Liver (tissue), 3 donors: ENCODE results near the gene KATNAL1.

Experiments
- ATF3 ChIP-seq: IDR thresholded peaks from 2 replicates; pipeline ENCODE4 v1.6.1; 2016; ENCODE audit warnings: antibody characterized with exemption
- CTCF ChIP-seq: fragments of 150-350 bp; IDR thresholded peaks from 2 replicates; pipeline ENCODE4 v1.5.1; 2017; ENCODE audit warnings: improper control_type of control experiment, low read depth, low read length; ENCODE audit not compliant: missing input control
- FOXA2 ChIP-seq: IDR thresholded peaks from 2 replicates; pipeline ENCODE4 v1.6.1; 2016; ENCODE audit warnings: antibody characterized with exemption
- GABPA ChIP-seq, 2 donors: IDR thresholded peaks in 1 of 2; conservative IDR thresholded peaks in 1 of 2; 2 replicates each; pipeline ENCODE4 v1.6.1; 2016; ENCODE audit warnings: antibody characterized with exemption in 2 of 2, mild to moderate bottlenecking in 1 of 2, moderate library complexity in 1 of 2
- JUND ChIP-seq, 2 donors: IDR thresholded peaks; 2 replicates each; pipeline ENCODE4 v1.6.1; 2016; ENCODE audit warnings: antibody characterized with exemption in 2 of 2
- MAX ChIP-seq: IDR thresholded peaks from 2 replicates; pipeline ENCODE4 v1.6.1; 2016; ENCODE audit warnings: antibody characterized with exemption
- RAD21 ChIP-seq, 2 donors: IDR thresholded peaks; 2 replicates each; pipeline ENCODE4 v1.6.1; 2016; ENCODE audit warnings: antibody characterized with exemption in 2 of 2, mild to moderate bottlenecking in 2 of 2
- RXRA ChIP-seq, 2 donors: IDR thresholded peaks; 2 replicates each; pipeline ENCODE4 v1.6.1; 2017 to 2018; ENCODE audit warnings: antibody characterized with exemption in 2 of 2, mild to moderate bottlenecking in 1 of 2
- SP1 ChIP-seq: IDR thresholded peaks from 2 replicates; pipeline ENCODE4 v1.6.1; 2018; ENCODE audit warnings: antibody characterized with exemption, mild to moderate bottlenecking
- TAF1 ChIP-seq: conservative IDR thresholded peaks from 2 replicates; pipeline ENCODE4 v1.6.1; 2016; ENCODE audit warnings: antibody characterized with exemption, mild to moderate bottlenecking
- donor health status: healthy.
- donor health status: healthy.

GRCh38 chr13:30196025-30196424, 111.3 kb downstream of the KATNAL1 start:
- TF ChIP-seq RAD21 (IDR thresholded peaks at IDR 0.05), result no peak
- no peak for TF ChIP-seq CTCF
- no peak for TF ChIP-seq MAX
- TF ChIP-seq JUND (IDR thresholded peaks at IDR 0.05), result no peak
- TF ChIP-seq TAF1, result no peak
- no peak for TF ChIP-seq ATF3
- TF ChIP-seq SP1, result no peak
- TF ChIP-seq RXRA (IDR thresholded peaks at IDR 0.05), result no peak
- TF ChIP-seq FOXA2, result no peak
- no peak for TF ChIP-seq GABPA (IDR thresholded peaks at IDR 0.05 in 1 of 2, conservative IDR thresholded peaks at IDR 0.05 in 1 of 2)
